Osteocyte (in vitro differentiated cells): ENCODE measurements around the gene CCDC107. TPM values are rescaled to one million over a fixed set of nuclear protein-coding genes. Genes with fewer than 3 reads are reported as not detected.

Source experiments
- DNase-seq: peaks from one replicate; pipeline ENCODE4 v3.0.0; 2021; ENCODE audit warnings: mixed read lengths; ENCODE audit not compliant: unreplicated experiment; ENCODE audit errors: extremely low spot score
- H3K27ac Mint-ChIP-seq: one replicate; pipeline ENCODE4 v1.8.0; 2021; ENCODE audit warnings: mild to moderate bottlenecking, mixed read lengths; ENCODE audit not compliant: unreplicated experiment
- H3K27me3 Mint-ChIP-seq: one replicate; pipeline ENCODE4 v1.8.0; 2021; ENCODE audit warnings: mixed read lengths; ENCODE audit not compliant: unreplicated experiment
- H3K36me3 Mint-ChIP-seq: one replicate; pipeline ENCODE4 v1.8.0; 2021; ENCODE audit warnings: mixed read lengths; ENCODE audit not compliant: unreplicated experiment
- H3K4me1 Mint-ChIP-seq: one replicate; pipeline ENCODE4 v1.8.0; 2021; ENCODE audit warnings: mixed read lengths; ENCODE audit not compliant: unreplicated experiment
- H3K4me3 Mint-ChIP-seq: one replicate; pipeline ENCODE4 v1.8.0; 2021; ENCODE audit warnings: mild to moderate bottlenecking, moderate library complexity, mixed read lengths; ENCODE audit not compliant: unreplicated experiment
- H3K9me3 Mint-ChIP-seq: one replicate; pipeline ENCODE4 v1.8.0; 2021; ENCODE audit warnings: mixed read lengths; ENCODE audit not compliant: unreplicated experiment
- microRNA-seq: library from miRNA; unstranded; fragments of <30 nt; microRNA quantifications from one replicate; pipeline ENCODE4 v1.1.0, GENCODE V29; 2020; ENCODE audit not compliant: unreplicated experiment
- total RNA-seq: library from RNA; stranded (reverse); gene quantifications from 2 replicates; pipeline ENCODE4 v1.2.1, GENCODE V29; 2021
- TF ChIP-seq, protein P1 (sequence below): fragments of 200-600 bp; sonication (generic); IDR thresholded peaks from 2 replicates; pipeline ENCODE4 v1.5.0; 2021; ENCODE audit warnings: antibody characterized with exemption, mild to moderate bottlenecking, moderate library complexity

Gene CCDC107
- total RNA-seq, 1 donor from 2014 or later = 31.3 TPM

DNA sequence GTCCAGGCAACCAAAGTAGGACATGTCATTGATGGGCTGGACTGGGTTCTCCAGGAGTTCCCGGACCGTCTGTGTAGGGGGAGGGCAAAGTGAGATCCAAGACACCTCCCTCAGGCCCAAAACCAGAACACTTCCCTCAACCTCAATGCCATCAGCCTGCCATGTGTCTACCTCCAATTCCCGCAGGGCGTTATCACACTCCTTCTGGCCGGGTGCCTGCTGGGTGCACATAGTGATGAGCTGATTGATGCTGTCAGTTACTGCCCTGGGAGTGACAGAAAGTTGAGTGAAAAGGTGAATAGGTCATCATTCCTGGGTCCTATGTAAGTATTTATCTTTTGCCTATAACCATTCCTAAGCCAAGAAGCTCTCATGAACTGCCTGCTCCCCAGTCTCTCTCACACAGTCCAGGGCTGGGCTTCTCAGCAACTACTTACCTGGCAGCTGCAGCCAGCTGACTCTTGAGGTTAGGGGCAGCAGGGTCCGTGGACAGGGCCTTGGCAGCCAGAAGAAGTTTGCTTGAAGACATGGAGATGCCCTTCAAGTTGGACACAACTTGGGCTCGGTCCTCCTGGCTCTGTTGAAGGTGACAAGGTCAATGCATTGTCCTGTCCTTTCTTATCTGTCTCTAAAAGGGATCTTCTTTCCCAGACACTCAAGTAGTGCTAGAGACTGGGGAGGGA, 52.9 kb downstream of the CCDC107 start:
- Mint-ChIP-seq H3K27ac (no peak overlapping the region), H3K4me1 (no peaks in the 10 kb centered on the region), H3K4me3 (no peak overlapping the region), H3K27me3 (no peaks in the 10 kb centered on the region), H3K36me3 (peaks cover 74% of the 10 kb centered on the region), H3K9me3 (no peaks in the 10 kb centered on the region)
- TF ChIP-seq, protein P1, sequence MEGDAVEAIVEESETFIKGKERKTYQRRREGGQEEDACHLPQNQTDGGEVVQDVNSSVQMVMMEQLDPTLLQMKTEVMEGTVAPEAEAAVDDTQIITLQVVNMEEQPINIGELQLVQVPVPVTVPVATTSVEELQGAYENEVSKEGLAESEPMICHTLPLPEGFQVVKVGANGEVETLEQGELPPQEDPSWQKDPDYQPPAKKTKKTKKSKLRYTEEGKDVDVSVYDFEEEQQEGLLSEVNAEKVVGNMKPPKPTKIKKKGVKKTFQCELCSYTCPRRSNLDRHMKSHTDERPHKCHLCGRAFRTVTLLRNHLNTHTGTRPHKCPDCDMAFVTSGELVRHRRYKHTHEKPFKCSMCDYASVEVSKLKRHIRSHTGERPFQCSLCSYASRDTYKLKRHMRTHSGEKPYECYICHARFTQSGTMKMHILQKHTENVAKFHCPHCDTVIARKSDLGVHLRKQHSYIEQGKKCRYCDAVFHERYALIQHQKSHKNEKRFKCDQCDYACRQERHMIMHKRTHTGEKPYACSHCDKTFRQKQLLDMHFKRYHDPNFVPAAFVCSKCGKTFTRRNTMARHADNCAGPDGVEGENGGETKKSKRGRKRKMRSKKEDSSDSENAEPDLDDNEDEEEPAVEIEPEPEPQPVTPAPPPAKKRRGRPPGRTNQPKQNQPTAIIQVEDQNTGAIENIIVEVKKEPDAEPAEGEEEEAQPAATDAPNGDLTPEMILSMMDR = no peak
- no peak for DNase-seq

Small RNA genes within 50 kb of the gene (microRNA-seq; reads per million reads assigned to microRNA genes)
- 1.6 reads per million for gene MIR6852

Other genes with a start within 250 kb of the CCDC107 start
- 59.4 and 67.1 TPM in 2 replicates for gene RUSC2, start 168.2 kb upstream of the CCDC107 start, total RNA-seq
- gene TESK1, start 53.0 kb upstream of the CCDC107 start, total RNA-seq = 44.4 and 53.5 TPM in 2 replicates
- 0.57 and 0.91 TPM in 2 replicates for gene CD72, start 39.9 kb upstream of the CCDC107 start, total RNA-seq
- gene SIT1, start 7.4 kb upstream of the CCDC107 start, total RNA-seq = not detected in 2 replicates
- 14,337 and 15,426 TPM in 2 replicates for gene RMRP, start 273 bp upstream of the CCDC107 start, total RNA-seq
- 0.86 and 1.6 TPM in 2 replicates for gene ARHGEF39, start 6.9 kb downstream of the CCDC107 start, total RNA-seq
- not detected in 2 replicates for gene CA9, start 15.6 kb downstream of the CCDC107 start, total RNA-seq
- gene TPM2, start 31.6 kb downstream of the CCDC107 start, total RNA-seq = 476 and 515 TPM in 2 replicates
- gene TLN1, start 73.9 kb downstream of the CCDC107 start, total RNA-seq = 433 and 439 TPM in 2 replicates
- 39.0 and 45.4 TPM in 2 replicates for gene CREB3, start 74.4 kb downstream of the CCDC107 start, total RNA-seq
- gene GBA2, start 90.9 kb downstream of the CCDC107 start, total RNA-seq = 64.0 and 69.8 TPM in 2 replicates
- 35.9 and 38.4 TPM in 2 replicates for gene RGP1, start 91.0 kb downstream of the CCDC107 start, total RNA-seq
- 0.56 TPM in 1 of 2 replicates, not detected in the other for gene MSMP, start 96.0 kb downstream of the CCDC107 start, total RNA-seq
- 26.8 and 28.1 TPM in 2 replicates for gene NPR2, start 133.3 kb downstream of the CCDC107 start, total RNA-seq
- gene SPAG8, start 154.0 kb downstream of the CCDC107 start, total RNA-seq = 2.4 TPM in 2 replicates
- gene HINT2, start 156.8 kb downstream of the CCDC107 start, total RNA-seq = 35.4 and 36.0 TPM in 2 replicates
- gene FAM221B, start 170.4 kb downstream of the CCDC107 start, total RNA-seq = not detected in 2 replicates
- gene TMEM8B, start 170.9 kb downstream of the CCDC107 start, total RNA-seq = 25.6 and 29.9 TPM in 2 replicates
- not detected in 2 replicates for gene OR13J1, start 212.1 kb downstream of the CCDC107 start, total RNA-seq
- 3.0 and 3.7 TPM in 2 replicates for gene HRCT1, start 247.9 kb downstream of the CCDC107 start, total RNA-seq